SK-N-SH (cell line): ENCODE measurements around the gene BRICD5. TPM values are rescaled to one million over a fixed set of nuclear protein-coding genes. Genes with fewer than 3 reads are reported as not detected.

ENCODE experiments used
- CTCF ChIA-PET: fragments of 300-600, 350-600 bp; formaldehyde crosslinking; extraction: SDS; loops from one replicate; lab custom pipeline; 2021; lab: Yijun Ruan, JAX
- POLR2A ChIA-PET: fragments of 350-600 bp; sonication (Branson Sonifier 250); formaldehyde crosslinking; extraction: SDS; loops from one replicate; lab custom pipeline; 2020; ENCODE audit warnings: antibody characterized with exemption, inconsistent platforms; lab: Yijun Ruan, JAX
- DNase-seq: peaks from one replicate; pipeline ENCODE4 v3.0.0; 2012
- H2AFZ ChIP-seq: fragments of 200-600 bp; sonication (generic); 2 replicates; pipeline ENCODE4 v1.8.1; 2016; ENCODE audit warnings: antibody characterized with exemption, mild to moderate bottlenecking, low read depth
- H3F3A ChIP-seq: fragments of 200-600 bp; sonication (generic); replicated peaks from 2 replicates; pipeline ENCODE3; 2016; ENCODE audit warnings: antibody characterized with exemption, mild to moderate bottlenecking; ENCODE audit not compliant: insufficient read depth
- H3K27ac ChIP-seq, 2 experiments: fragments of 200-500 bp in 1 of 2; fragments of 200-600 bp in 1 of 2; sonication (Bioruptor generic) in 1 of 2; sonication (generic), shearing (Covaris generic) in 1 of 2; 2 replicates each; pipeline versions ENCODE4 v1.5.1 to v1.6.1; 2014 to 2016; ENCODE audit warnings: low read depth in 2 of 2, inconsistent platforms in 1 of 2, low read length in 1 of 2, mild to moderate bottlenecking in 1 of 2, mixed read lengths in 1 of 2
- H3K27me3 ChIP-seq: fragments of 200-600 bp; sonication (generic), shearing (Covaris generic); 2 replicates; pipeline ENCODE4 v1.6.1; 2016; ENCODE audit warnings: mixed run types; ENCODE audit not compliant: insufficient read depth
- H3K36me3 ChIP-seq, 2 experiments: fragments of 200-500 bp in 1 of 2; fragments of 200-600 bp in 1 of 2; sonication (Bioruptor generic) in 1 of 2; sonication (generic) in 1 of 2; replicated peaks in 1 of 2; 2 replicates each; pipeline versions ENCODE3 to v1.5.1; 2014 to 2016; ENCODE audit warnings: low read length in 1 of 2, mild to moderate bottlenecking in 1 of 2; ENCODE audit not compliant: insufficient read depth in 2 of 2, control insufficient read depth in 1 of 2
- H3K4me1 ChIP-seq, 2 experiments: fragments of 200-500 bp in 1 of 2; fragments of 200-600 bp in 1 of 2; sonication (Bioruptor generic) in 1 of 2; sonication (generic), shearing (Covaris generic) in 1 of 2; 2 replicates each; pipeline versions ENCODE4 v1.5.1 to v1.6.1; 2014 to 2016; ENCODE audit warnings: low read depth in 1 of 2, low read length in 1 of 2, mixed run types in 1 of 2; ENCODE audit not compliant: insufficient read depth in 2 of 2, control insufficient read depth in 1 of 2
- H3K4me2 ChIP-seq: fragments of 200-600 bp; sonication (generic), shearing (Covaris generic); 2 replicates; pipeline ENCODE4 v1.6.1; 2017; ENCODE audit warnings: mixed run types
- H3K4me3 ChIP-seq, 2 experiments: fragments of 200-500 bp in 1 of 2; fragments of 200-600 bp in 1 of 2; sonication (Bioruptor generic) in 1 of 2; sonication (generic), shearing (Covaris generic) in 1 of 2; 2 replicates each; pipeline versions ENCODE4 v1.5.1 to v1.8.1; 2014 to 2016; ENCODE audit warnings: low read depth in 2 of 2, inconsistent platforms in 1 of 2, low read length in 1 of 2, mild to moderate bottlenecking in 1 of 2, mixed read lengths in 1 of 2, moderate library complexity in 1 of 2
- H3K79me2 ChIP-seq: fragments of 200-600 bp; sonication (generic); 2 replicates; pipeline ENCODE4 v1.8.1; 2017; ENCODE audit warnings: mild to moderate bottlenecking; ENCODE audit not compliant: insufficient read depth
- H3K9ac ChIP-seq: fragments of 200-600 bp; sonication (generic); 2 replicates; pipeline ENCODE4 v1.6.1; 2017; ENCODE audit warnings: mixed run types
- H3K9me2 ChIP-seq: fragments of 200-600 bp; sonication (generic); 2 replicates; pipeline ENCODE4 v1.6.1; 2017; ENCODE audit warnings: mixed run types
- H3K9me3 ChIP-seq: fragments of 200-600 bp; sonication (generic); 2 replicates; pipeline ENCODE4 v1.6.1; 2017; ENCODE audit warnings: mixed run types, mild to moderate bottlenecking, moderate library complexity
- H4K20me1 ChIP-seq: fragments of 200-600 bp; sonication (generic); 2 replicates; pipeline ENCODE4 v1.6.1; 2017; ENCODE audit warnings: mild to moderate bottlenecking, mixed run types; ENCODE audit not compliant: insufficient read depth
- EZH2phosphoT487 ChIP-seq: fragments of 200-600 bp; sonication (generic); IDR thresholded peaks from 2 replicates; pipeline ENCODE4 v1.6.1; 2017; ENCODE audit warnings: low read depth, mixed run types, mild to moderate bottlenecking, antibody characterized with exemption, moderate library complexity, borderline replicate concordance
- FOSL2 ChIP-seq: IDR thresholded peaks from 2 replicates; pipeline ENCODE4 v1.4.0; 2012; ENCODE audit warnings: low read depth, mild to moderate bottlenecking, moderate library complexity, borderline replicate concordance
- FOXJ3 ChIP-seq: sonication (generic); formaldehyde crosslinking; IDR thresholded peaks from 2 replicates; pipeline ENCODE4 v1.5.1; 2020; ENCODE audit warnings: mild to moderate bottlenecking, missing genetic modification reagents
- FOXM1 ChIP-seq: IDR thresholded peaks from 2 replicates; pipeline ENCODE4 v1.4.0; 2012; ENCODE audit warnings: low read depth, mild to moderate bottlenecking
- GABPA ChIP-seq: IDR thresholded peaks from 2 replicates; pipeline ENCODE4 v1.4.0; 2012; ENCODE audit warnings: low read depth, mild to moderate bottlenecking
- GATA2 ChIP-seq: sonication (generic); formaldehyde crosslinking; IDR thresholded peaks from 2 replicates; pipeline ENCODE4 v1.5.0; 2020; ENCODE audit warnings: mild to moderate bottlenecking, missing genetic modification reagents
- JUND ChIP-seq: IDR thresholded peaks from 2 replicates; pipeline ENCODE4 v1.4.0; 2012
- MEF2A ChIP-seq: IDR thresholded peaks from 2 replicates; pipeline ENCODE4 v1.4.0; 2012; ENCODE audit warnings: low read depth, borderline replicate concordance
- MXI1 ChIP-seq: IDR thresholded peaks from 2 replicates; pipeline ENCODE4 v1.6.1; 2012; ENCODE audit warnings: mild to moderate bottlenecking, low read depth, low read length, improper control_type of control experiment
- NFIC ChIP-seq: IDR thresholded peaks from 2 replicates; pipeline ENCODE4 v1.4.0; 2012; ENCODE audit warnings: borderline replicate concordance
- POLR2AphosphoS5 ChIP-seq: IDR thresholded peaks from 2 replicates; pipeline ENCODE4 v1.6.1; 2012; ENCODE audit warnings: low read depth, low read length
- RFX5 ChIP-seq: IDR thresholded peaks from 2 replicates; pipeline ENCODE4 v1.6.1; 2012; ENCODE audit warnings: mild to moderate bottlenecking, improper control_type of control experiment, low read length
- SIN3A ChIP-seq: IDR thresholded peaks from 2 replicates; pipeline ENCODE4 v1.6.1; 2012; ENCODE audit warnings: low read depth, mild to moderate bottlenecking, low read length, moderate library complexity, borderline replicate concordance
- TAF1 ChIP-seq: IDR thresholded peaks from 2 replicates; pipeline ENCODE4 v1.6.1; 2012; ENCODE audit warnings: low read depth, mild to moderate bottlenecking, low read length, moderate library complexity, borderline replicate concordance
- WGBS: methylation state at CpG from one replicate; pipeline ENCODE4 v1.1.6; 2017; ENCODE audit warnings: low lambda C conversion rate; 5-methylcytosine and 5-hydroxymethylcytosine counted together
- polyA plus RNA-seq, 3 experiments: library from polyadenylated mRNA; depleted of rRNA; stranded (reverse); fragments of >200 nt; gene quantifications; 2 replicates each; pipeline ENCODE4 v1.2.3, GENCODE V29; 2012
- TF ChIP-seq, protein P1 (sequence below): IDR thresholded peaks from 2 replicates; pipeline ENCODE4 v1.6.1; 2012; ENCODE audit warnings: mild to moderate bottlenecking, low read depth, low read length, moderate library complexity
- TF ChIP-seq, protein P2 (sequence below): IDR thresholded peaks from 2 replicates; pipeline ENCODE4; 2012
- TF ChIP-seq, protein P3 (sequence below): fragments of 150-350 bp; IDR thresholded peaks from 2 replicates; pipeline ENCODE4 v1.6.1; 2016; ENCODE audit warnings: mild to moderate bottlenecking, low read depth, low read length

Gene BRICD5
- polyA plus RNA-seq, 1 of the 3 experiments (the other 2 are of a cell fraction) = 2.3 TPM

DNA sequence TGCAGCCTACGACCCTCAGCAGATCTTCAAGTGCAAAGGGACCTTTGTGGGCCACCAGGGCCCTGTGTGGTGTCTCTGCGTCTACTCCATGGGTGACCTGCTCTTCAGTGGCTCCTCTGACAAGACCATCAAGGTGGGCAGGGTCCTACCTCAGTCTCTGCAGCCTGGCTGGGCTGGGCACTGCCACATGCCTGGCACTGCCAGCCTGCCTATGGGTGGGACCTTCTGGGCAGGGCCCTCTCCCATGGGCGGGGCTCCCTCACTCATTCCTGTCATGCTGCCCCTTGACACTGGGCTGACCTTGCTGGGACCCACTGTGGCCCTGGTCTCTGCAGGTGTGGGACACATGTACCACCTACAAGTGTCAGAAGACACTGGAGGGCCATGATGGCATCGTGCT lies 36.7 kb downstream of the BRICD5 start:
- no peaks in the 10 kb centered on the region for H3K79me2 ChIP-seq
- H3K36me3 ChIP-seq = peaks cover 0 to 76% of the 10 kb centered on the region in 2 experiments
- H3F3A ChIP-seq = no peaks in the 10 kb centered on the region
- H3K9ac ChIP-seq = no peak overlapping the region
- H3K4me3 ChIP-seq = no peak overlapping the region
- H3K4me2 ChIP-seq = no peak overlapping the region
- H3K27ac ChIP-seq = no peak overlapping the region
- H4K20me1 ChIP-seq = no peaks in the 10 kb centered on the region
- POLR2A ChIA-PET = no interaction called here
- no peak for TF ChIP-seq SIN3A
- TF ChIP-seq, protein P1, sequence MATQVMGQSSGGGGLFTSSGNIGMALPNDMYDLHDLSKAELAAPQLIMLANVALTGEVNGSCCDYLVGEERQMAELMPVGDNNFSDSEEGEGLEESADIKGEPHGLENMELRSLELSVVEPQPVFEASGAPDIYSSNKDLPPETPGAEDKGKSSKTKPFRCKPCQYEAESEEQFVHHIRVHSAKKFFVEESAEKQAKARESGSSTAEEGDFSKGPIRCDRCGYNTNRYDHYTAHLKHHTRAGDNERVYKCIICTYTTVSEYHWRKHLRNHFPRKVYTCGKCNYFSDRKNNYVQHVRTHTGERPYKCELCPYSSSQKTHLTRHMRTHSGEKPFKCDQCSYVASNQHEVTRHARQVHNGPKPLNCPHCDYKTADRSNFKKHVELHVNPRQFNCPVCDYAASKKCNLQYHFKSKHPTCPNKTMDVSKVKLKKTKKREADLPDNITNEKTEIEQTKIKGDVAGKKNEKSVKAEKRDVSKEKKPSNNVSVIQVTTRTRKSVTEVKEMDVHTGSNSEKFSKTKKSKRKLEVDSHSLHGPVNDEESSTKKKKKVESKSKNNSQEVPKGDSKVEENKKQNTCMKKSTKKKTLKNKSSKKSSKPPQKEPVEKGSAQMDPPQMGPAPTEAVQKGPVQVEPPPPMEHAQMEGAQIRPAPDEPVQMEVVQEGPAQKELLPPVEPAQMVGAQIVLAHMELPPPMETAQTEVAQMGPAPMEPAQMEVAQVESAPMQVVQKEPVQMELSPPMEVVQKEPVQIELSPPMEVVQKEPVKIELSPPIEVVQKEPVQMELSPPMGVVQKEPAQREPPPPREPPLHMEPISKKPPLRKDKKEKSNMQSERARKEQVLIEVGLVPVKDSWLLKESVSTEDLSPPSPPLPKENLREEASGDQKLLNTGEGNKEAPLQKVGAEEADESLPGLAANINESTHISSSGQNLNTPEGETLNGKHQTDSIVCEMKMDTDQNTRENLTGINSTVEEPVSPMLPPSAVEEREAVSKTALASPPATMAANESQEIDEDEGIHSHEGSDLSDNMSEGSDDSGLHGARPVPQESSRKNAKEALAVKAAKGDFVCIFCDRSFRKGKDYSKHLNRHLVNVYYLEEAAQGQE = no peak
- TF ChIP-seq RFX5 = no peak
- no peak for TF ChIP-seq POLR2AphosphoS5
- TF ChIP-seq FOXJ3 = no peak
- TF ChIP-seq EZH2phosphoT487 = no peak
- no peak for TF ChIP-seq FOXM1
- H3K9me2 ChIP-seq = no peaks in the 10 kb centered on the region
- H3K27me3 ChIP-seq = no peaks in the 10 kb centered on the region
- no peaks in the 10 kb centered on the region for H3K9me3 ChIP-seq
- no peak for DNase-seq
- no peaks in the 10 kb centered on the region for H3K4me1 ChIP-seq
- no peak overlapping the region for H2AFZ ChIP-seq
- CTCF ChIA-PET = interaction anchor here (1.5 kb wide), 1 partner anchor 20 kb away, joined by 3 read pairs; no protein-coding TSS in a partner anchor
- WGBS = 88% methylated on average over 3 of the region's 4 CpGs

DNA sequence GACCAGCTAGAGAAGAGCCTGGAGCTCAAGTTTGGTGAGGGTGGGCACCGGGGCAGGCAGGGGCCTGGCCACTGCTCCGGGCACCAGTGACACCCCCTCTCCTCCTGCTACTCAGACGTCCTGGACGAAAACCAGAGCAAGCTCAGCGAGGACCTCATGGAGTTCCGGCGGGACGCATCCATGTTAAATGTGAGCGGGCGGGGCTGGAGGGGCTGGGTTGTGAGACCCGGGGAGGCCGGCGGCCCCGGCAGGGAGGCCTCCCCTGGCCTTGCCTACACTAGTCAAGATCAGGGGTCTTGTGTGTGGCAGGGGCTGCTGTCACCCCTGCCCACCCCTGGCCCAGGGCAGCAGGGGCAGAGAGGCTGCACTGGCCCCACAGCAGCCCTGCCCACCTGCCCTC lies 37.3 kb downstream of the BRICD5 start:
- no peak for DNase-seq
- Histone ChIP-seq H3K9ac (no peak overlapping the region), H3K4me3 (no peak overlapping the region), H3K9me2 (no peaks in the 10 kb centered on the region), H3K4me1 (no peaks in the 10 kb centered on the region), H3K36me3 (peaks cover 0 to 76% of the 10 kb centered on the region in 2 experiments), H3K79me2 (no peaks in the 10 kb centered on the region), H4K20me1 (no peaks in the 10 kb centered on the region), H3F3A (no peaks in the 10 kb centered on the region), H3K4me2 (no peak overlapping the region), H2AFZ (no peak overlapping the region), H3K9me3 (no peaks in the 10 kb centered on the region), H3K27me3 (no peaks in the 10 kb centered on the region), H3K27ac (no peak overlapping the region)
- no peak for TF ChIP-seq MEF2A
- TF ChIP-seq JUND = no peak
- no peak for TF ChIP-seq GABPA
- TF ChIP-seq FOSL2 = no peak
- TF ChIP-seq, protein P2, sequence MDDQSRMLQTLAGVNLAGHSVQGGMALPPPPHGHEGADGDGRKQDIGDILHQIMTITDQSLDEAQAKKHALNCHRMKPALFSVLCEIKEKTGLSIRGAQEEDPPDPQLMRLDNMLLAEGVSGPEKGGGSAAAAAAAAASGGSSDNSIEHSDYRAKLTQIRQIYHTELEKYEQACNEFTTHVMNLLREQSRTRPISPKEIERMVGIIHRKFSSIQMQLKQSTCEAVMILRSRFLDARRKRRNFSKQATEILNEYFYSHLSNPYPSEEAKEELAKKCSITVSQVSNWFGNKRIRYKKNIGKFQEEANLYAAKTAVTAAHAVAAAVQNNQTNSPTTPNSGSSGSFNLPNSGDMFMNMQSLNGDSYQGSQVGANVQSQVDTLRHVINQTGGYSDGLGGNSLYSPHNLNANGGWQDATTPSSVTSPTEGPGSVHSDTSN = no peak
- no peak for TF ChIP-seq MXI1
- TF ChIP-seq, protein P3, sequence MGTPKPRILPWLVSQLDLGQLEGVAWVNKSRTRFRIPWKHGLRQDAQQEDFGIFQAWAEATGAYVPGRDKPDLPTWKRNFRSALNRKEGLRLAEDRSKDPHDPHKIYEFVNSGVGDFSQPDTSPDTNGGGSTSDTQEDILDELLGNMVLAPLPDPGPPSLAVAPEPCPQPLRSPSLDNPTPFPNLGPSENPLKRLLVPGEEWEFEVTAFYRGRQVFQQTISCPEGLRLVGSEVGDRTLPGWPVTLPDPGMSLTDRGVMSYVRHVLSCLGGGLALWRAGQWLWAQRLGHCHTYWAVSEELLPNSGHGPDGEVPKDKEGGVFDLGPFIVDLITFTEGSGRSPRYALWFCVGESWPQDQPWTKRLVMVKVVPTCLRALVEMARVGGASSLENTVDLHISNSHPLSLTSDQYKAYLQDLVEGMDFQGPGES = no peak
- no peak for TF ChIP-seq NFIC
- TF ChIP-seq EZH2phosphoT487 = no peak
- no peak for TF ChIP-seq FOXJ3
- no peak for TF ChIP-seq TAF1
- TF ChIP-seq GATA2 (CRISPR knock-in tag) = no peak
- ChIA-PET POLR2A (no interaction called here), CTCF (interaction anchor here (1.5 kb wide), 1 partner anchor 21 kb away, joined by 3 read pairs; no protein-coding TSS in a partner anchor)
- WGBS = 70% methylated on average over 2 of the region's 14 CpGs
